Forelimb muscle (tissue), 1 donor: ENCODE results near the gene YIPF6. TPM values are rescaled to one million over a fixed set of nuclear protein-coding genes. Genes with fewer than 3 reads are reported as not detected.
"Not testable (repeated sequence)": the region's sequence is repeated elsewhere in the genome, so short reads cannot be mapped to it uniquely, and the experiment has no call there.

Experiments used
- DNase-seq: peaks from one replicate; pipeline ENCODE4 v3.0.0-alpha.2; 2013; ENCODE audit warnings: low read depth
- polyA plus RNA-seq: library from polyadenylated mRNA; unstranded; fragments of 120-200 nt; gene quantifications from one replicate; pipeline ENCODE4 v1.2.1, GENCODE V29; 2013; ENCODE audit not compliant: insufficient read length

YIPF6 gene, protein sequence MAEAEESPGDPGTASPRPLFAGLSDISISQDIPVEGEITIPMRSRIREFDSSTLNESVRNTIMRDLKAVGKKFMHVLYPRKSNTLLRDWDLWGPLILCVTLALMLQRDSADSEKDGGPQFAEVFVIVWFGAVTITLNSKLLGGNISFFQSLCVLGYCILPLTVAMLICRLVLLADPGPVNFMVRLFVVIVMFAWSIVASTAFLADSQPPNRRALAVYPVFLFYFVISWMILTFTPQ
- polyA plus RNA-seq = 29.6 TPM

DNA sequence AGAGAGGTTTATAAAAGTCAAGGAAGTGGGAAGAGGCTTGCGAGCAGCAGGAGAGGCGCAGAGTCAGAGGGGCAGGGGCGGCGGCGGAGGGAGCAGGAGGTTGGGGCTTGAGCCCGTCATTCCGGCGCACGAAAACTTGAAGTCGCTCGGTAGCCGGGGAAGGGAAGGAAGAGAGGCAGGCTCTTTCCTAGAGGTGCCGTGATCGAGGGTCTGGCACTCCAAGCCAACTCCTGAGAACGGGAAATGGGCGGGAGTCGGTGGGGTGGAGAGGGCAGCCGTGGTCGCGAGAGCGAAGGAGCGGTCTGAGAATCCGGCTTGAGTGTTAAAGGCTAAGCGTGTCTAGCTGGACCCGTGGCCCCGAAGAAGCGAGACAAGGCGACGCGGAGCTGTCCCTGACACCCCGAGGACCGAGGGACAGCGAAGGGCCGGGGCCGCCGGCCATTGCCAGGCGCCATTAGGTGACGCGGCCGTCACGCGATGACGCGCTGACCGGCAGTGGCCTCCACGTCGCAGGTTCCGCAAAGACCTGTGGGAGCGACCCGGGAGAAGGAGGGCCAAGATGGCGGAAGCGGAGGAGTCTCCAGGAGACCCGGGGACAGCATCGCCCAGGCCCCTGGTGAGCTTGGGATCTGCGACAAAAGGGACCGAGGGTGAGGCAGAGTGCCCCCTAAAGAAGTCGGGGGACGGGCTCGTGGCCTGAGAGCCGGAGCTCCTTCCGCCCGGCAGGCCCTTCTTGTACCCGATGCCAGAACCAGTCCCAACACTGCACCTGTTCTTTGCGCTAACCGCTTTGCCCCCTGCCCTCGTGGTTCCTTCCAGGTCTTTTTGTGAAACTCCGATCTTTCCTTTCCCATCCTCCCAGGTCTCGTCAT, at the start of gene YIPF6:
YIPF6 (plus strand) TSS at position 544 of the 872 bp plus-strand sequence; CDS start at position 560, 16 bp downstream.
- DNase-seq = peak; percentile 56

DNA sequence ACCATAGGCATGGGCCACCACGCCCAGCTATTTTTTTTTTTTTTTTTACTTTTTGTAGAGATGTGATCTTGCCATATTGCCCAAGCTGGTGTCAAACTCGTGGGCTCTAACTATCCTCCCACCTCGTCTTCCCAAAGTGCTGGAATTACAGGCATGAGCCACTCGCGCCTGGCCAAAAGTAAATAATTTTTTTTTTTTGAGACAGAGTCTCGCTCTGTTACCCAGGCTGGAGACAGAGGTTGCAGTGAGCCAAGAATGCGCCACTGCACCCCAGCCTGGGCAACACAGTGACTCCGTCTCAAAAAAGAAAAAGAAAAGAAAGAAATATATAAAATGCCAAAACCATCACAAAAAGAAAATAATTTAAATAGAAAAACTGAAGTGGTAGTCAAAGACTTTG, 47.1 kb upstream of the YIPF6 start:
- DNase-seq = no peak

DNA sequence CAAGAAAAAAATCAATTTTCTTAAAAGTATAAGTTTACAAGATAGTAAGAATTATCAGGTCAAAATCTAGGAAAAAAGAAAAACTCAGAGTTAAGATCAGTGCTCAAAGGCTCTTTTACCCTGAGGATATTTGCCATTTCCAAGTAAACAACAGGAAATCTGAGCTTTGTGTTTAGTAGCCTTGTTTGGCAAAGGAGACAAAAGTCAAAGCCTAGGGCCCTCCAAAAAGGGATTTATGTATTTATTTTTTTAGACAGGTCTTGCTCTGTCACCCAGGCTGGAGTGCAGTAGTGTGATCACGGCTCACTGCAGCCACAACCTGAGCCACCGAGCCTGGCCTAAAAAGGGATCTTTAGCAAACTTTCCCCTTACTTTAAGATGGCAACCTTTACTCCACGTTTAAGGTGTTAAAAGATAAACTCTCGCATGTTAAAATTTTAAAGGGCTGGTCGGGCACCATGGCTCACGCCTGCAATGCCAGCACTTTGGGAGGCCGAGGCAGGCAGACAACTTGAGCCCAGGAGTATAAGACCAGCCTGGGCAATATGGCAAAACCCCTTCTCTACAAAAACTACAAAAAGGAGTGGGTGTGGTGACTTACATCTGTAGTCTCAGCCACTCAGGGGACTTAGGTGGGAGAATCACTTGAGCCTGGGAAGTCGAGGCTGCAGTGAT, 44.2 kb upstream of the YIPF6 start:
- no peak for DNase-seq

DNA sequence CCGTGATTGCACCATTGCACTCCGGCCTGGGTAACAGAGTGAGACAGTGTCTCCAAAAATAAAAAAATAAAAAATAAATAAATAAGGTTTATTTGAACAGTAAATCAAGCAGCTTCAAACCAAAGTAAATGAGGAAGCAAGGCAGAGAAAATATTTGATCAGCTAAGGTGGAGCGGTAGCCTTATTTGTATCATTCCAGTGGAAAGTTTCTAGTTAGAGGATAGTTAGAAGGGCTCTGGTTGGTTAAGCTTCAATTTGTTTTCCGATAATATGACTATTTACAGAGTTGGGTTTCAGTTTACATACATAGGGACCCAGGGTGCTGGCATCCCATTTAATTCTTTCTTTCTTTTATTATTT, 43.7 kb upstream of the YIPF6 start:
- DNase-seq = no peak

DNA sequence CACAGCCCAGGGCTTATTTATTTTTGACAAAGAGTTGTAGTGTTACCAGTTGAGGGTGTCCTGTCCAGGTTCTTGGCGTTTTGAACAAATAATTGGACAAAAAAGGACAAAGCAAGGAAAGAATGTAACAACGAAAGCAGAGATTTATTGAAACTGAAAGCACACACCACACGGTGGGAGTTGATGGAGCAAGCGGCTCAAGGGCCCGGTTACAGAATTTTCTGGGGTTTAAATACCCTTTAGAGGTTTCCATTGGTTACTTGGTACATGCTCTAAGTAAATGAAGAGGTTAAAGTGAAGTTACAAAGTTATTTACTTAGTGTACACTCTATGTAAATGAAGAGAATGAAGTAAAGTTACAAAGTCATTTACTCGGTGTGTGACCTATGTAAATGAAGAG, 37.8 kb upstream of the YIPF6 start:
- DNase-seq = no peak

DNA sequence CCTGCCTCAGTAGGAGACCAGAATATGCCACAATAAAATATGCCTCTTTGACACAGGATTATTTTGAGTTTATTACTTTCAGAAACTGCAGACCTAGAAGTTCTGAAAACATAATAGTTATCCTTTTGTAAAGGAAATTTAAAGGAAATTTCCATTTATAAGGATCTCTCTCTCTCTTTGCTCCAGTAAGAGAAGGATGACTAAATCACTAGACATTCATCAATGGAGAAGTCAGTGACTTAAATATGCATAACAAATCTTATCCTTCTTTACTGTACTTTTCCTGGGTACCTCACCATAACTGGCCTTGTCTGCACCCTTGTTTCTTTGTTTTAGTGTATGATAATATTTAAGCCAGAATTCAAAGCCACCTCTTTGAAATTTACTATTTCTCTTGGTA, 37.3 kb upstream of the YIPF6 start:
- DNase-seq = no peak

DNA sequence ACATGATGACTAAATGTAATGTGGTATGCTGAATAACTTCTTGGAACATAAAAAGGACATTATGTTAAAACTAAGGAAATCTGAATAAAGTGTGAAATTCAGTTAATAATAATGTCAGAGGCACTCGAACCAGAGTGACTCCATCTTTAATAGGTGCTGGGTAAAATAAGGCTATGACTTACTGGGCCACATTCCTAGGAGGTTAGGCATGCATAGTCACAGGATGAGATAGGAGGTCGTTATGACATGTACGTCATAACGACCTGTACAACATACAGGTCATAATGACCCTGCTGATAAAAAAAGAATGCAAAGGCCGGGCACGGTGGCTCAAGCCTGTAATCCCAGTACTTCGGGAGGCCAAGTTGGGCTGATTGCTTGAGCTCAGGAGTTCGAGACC, 36.7 kb upstream of the YIPF6 start:
- no peak for DNase-seq

DNA sequence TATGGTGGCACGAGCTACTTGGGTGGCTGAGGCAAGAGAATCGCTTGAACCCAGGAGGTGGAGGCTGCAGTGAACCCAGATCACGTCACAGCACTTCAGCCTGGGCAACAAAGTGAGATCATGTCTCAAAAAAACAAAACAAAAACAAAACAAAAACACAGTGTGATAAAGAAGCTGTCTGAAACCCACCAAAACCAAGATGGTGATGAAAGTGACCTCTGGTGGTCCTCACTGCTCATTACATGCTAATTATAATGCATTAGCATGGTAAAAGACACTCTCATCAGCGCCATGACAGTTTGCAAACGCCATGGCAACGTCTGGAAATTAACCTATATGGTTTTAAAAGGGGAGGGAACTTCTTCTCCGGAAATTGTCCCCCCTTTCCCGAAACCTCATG, 36.2 kb upstream of the YIPF6 start:
- no peak for DNase-seq

DNA sequence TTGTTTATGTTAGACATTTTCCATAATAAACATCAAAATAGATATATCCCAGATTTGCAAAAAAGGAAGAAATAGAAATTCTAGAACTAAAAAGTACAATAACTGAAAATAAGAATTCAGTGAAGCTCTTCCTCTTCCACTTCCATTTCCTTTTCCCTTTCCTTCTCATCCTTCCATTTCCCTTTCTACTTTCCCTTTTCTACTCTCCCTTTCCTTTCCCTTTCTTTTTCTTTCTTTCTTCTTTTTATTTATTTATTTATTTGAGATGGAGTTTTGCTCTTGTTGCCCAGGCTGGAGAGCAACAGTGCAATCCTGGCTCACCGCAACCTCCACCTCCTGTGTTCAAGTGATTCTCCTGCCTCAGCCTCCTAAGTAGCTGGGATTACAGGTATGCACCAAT, 35.0 kb upstream of the YIPF6 start:
- DNase-seq = no peak

DNA sequence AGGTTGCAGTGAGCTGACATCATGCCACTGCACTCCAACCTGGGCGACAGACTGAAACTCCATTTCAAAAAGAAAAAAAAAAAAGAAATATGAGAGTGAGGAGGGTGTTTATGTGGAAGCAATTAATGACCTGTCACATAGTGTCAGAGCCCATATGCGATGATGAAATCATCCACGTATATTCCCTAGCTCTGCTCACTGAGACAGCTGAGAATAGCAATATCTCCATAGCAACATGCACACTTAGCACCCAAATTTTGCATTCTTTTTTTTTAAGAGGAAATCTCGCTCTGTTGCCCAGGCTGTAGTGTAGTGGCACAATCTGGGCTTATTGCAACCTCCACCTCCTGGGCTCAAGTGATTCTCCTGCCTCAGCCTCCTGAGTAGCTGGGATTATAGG, 34.1 kb upstream of the YIPF6 start:
- no peak for DNase-seq

DNA sequence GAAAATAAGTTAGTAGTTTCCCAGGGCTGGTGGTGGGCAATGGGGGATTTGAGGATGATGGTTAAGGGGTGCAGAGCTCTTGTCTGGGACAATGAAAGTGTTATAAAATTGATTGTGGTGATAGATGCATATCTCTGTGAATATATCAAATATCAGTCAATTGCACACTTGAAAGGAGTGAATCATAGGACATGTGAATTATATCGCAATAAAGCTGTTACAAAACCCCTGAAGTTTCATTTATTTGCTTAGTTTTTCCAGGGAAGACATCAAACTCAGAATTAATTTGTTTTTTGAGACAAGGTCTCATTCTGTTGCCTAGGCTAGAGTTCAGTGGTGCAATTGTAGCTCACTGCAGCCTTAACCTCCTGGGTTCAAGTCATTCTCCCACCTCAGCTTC, 17.9 kb upstream of the YIPF6 start:
- no peak for DNase-seq

DNA sequence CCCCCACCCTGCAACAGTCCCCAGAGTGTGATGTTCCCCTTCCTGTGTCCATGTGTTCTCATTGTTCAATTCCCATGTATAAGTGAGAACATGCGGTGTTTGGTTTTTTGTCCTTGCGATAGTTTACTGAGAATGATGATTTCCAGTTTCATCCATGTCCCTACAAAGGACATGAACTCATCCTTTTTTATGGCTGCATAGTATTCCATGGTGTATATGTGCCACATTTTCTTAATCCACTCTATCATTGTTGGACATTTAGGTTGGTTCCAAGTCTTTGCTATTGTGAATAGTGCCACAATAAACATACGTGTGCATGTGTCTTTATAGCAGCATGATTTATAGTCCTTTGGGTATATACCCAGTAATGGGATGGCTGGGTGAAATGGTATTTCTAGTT, 12.7 kb upstream of the YIPF6 start:
- not testable (repeated sequence) for DNase-seq

DNA sequence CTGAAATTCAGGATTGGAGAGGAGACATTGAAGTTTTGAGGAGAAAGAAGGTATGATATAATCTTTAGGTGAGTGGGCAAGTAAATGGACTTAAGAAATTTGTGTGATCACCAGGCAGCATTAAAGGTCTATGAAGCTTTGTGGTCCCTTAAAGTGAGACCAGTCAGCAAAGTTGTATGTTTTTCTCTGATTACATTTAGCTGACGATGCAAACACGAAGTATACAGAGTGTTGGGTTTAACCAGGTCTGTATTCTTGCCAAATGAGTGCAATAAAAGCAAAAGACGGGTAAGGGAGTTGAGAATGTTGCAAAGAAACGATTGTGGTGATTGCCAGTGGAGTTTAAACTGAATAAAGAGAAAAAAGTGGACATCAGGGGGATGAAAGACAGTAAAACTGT, 11.6 kb upstream of the YIPF6 start:
- no peak for DNase-seq

DNA sequence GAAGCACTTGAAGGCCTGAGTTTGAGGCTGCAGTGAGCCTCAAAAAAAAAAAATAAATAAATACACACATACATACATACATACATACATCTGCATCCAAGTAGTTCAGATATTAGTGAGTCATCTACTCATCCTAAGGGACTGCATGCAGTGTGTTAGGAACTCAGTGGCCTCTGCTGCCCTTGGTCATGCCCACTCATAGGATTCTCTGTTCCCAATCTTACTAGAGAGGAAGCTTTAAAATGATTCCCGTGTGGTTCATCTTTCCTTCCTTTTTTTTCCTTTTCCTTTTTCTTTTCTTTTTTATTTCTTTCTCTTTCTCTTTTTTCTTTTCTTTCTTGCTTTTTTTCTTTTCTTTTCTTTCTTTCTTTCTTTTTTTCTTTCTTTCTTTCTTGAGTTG, 10.9 kb upstream of the YIPF6 start:
- no peak for DNase-seq

DNA sequence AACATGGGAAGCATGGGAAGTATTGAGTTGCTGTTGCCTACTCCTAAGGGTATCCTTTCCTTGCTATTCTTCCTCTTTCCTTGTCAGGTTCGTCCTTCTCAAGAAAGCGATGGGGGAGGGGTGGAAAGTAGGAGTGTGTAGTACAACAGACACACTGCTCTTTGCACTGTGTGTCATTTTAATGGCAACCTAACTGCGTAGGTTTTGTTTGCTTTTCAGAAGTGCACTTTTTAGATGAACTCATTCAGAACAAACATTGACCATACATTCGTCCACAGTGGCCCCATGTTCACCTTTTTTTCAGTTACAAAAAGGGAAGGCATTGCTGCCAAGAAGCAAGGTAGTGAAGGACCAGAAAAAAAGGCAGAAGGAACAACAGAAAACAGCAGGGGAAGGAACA, 10.2 kb upstream of the YIPF6 start:
- no peak for DNase-seq

DNA sequence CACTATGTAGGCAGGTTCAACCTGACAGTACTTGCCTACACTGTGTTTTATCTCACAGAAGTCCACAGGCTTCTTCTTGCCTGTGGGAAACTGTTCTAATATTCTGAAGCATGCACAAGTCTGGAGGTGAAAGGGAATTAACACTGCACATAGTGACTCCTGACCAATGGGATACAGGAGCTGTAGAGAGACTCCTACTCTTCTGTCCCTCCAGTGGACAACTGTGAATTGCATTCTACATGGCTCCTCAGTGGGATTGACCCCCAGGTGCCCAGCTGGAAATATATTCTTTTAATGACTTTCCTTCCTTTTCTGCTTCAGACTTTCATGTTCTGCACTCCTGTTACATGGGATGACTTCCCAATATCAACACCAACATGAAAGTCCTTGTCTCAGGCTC, 8.2 kb upstream of the YIPF6 start:
- no peak for DNase-seq

DNA sequence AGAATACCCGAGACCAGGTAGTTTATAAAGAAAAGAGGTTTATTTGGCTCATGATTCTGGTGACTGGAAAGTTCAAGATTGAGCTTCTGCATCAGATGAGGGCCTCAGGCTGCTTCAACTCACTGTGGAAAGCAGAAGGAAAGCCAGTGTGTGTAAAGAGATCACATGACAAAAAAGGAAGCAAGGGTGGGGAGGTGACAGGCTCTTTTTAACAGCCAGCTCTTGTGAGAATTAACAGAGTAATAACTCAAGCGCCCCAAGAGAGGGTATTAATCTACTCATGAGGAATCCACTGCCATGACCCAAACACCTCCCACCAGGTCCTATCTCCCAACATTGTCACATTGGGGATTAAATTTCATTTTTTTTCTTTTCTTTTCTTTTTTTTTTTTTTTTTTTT, 6.3 kb upstream of the YIPF6 start:
- no peak for DNase-seq

DNA sequence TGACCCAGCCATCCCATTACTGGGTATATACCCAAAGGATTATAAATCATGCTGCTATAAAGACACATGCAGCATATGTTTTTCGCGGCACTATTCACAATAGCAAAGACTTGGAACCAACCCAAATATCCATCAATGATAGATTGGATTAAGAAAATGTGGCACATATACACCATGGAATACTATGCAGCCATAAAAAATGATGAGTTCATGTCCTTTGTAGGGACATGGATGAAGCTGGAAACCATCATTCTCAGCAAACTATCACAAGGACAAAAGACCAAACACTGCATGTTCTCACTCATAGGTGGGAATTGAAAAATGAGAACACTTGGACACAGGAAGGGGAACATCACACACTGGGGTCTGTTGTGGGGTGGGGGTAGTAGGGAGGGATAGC, 5.1 kb upstream of the YIPF6 start:
- not testable (repeated sequence) for DNase-seq

DNA sequence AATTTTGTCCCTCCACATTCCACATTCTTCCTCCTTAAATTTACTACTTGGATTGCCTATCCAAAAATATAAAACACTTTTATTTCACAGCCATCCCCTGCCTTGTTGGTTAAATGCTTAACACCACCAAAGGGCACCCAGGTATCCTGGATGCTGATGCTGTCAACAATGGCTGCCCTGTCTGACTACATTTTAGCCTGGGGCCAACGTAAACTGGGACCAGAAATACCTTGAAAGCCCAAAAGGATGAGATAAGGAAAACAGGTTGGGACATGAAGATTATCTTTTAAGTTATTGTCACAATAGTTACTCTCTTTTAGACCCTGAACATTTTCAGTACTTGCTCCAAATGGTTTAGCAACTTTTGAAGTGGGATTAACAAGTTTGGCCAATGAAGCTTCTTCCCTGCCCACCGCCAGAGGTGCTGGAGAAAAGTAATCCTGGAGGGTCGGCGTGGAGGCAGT, 775 bp upstream of the YIPF6 start:
- DNase-seq = no peak

DNA sequence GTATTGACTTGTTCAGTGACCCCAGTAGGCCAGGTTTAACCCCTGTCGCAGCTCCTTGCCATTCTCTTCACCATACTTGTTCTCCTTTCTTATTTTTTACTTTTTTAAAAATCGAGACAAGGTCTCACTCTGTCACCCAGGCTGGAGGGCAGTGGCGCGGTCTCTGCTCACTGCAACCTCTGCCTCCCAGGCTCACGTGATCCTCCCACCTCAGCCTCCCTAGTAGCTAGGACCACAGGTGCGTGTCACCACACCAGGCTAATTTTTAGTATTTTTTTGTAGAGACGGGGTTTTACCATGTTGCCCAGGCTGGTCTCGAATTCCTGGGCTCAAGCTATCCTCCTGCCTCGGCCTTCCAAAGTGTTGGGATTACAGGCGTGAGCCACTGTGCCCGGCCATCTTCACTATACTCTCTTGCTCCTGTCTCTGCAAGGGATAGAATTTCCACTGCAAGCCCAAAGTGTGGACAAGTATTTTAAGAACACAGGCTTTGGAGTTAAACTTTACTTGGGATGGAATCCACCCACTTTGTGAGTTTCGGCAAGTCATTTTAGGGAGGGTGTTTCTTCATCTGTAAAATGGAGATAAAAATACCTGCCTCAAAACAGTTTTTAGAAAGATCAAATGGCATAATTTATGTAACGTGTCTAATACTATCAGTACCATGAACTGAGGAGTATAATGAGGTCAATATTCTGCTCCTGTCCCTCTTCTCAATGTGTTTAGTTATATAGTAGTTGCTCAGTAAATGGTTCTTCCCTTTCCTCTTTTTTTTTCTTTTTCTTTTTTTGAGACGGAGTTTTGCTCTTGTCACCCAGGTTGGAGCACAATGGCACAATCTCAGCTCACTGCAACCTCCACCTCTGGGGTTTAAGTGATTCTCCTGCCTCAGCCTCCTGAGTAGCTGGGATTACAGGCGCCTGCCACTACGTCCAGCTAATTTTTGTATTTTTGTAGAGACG, 973 bp downstream of the YIPF6 start:
- no peak for DNase-seq

DNA sequence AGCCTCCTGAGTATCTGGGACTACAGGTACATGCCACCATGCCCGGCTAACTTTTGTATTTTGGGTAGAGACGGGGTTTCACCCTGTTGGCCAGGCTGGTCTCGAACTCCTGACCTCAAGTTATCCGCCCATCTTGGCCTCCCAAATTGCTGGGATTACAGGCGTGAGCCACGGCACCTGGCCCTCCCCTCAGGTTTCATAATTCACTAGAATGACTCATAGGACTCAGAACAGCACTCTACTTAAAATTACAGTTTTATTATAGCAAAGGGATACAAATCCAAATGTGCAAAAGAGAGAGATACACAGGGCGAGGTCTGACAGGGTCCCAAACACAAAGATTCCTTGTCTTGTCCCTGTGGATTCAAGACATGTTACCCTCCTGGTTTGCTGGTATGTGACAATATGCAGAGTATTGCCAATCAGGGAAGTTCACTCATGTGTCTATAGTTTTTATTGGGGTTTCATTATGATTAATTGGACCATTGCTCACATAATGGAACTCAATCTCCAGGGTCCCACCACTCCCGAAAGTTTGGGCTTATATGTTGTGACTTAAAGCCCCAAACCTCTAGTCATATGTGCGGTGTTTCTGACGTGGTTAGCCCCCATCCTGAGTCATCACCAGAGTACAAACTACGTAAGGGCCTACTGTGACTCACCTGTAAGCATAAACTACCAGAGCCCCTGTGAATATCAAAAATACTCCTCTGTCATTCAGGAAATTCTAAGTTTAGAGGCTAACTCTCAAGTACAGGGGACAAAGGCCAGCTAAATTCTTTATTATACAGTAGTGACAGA, 5.2 kb downstream of the YIPF6 start:
- DNase-seq = no peak
